Measurements from ENCODE around the gene KIF1A. TPM values are rescaled to one million over a fixed set of nuclear protein-coding genes. Genes with fewer than 3 reads are reported as not detected.
A peak's percentile ranks its signal among the peaks of the same experiment; 100 is the strongest.

Gene KIF1A
- total RNA-seq, 1 donor: not detected

- no peak overlapping the region for H3K4me3 ChIP-seq (ENCODE audit: insufficient read depth, low read length)
- no peak overlapping the region for H2AFZ ChIP-seq (ENCODE audit: low read length)
- no peak for TF ChIP-seq CTCF (IDR thresholded peaks at IDR 0.05; ENCODE audit: extremely low read depth, low read depth, low read length)
- no peaks in the 10 kb centered on the region for H3K36me3 ChIP-seq (ENCODE audit: insufficient read depth, low read length)
- no peaks in the 10 kb centered on the region for H3K79me2 ChIP-seq (ENCODE audit: insufficient read depth, low read length)
- no peaks in the 10 kb centered on the region for H4K20me1 ChIP-seq (ENCODE audit: insufficient read depth, low read length)
- peak; percentile 34 for DNase-seq (ENCODE audit: insufficient read length, low spot score, missing footprints)
- H3K4me2 ChIP-seq (ENCODE audit: insufficient read depth, low read length): no peak overlapping the region
- H3K27ac ChIP-seq (ENCODE audit: low read depth, low read length): no peak overlapping the region
- peaks cover 30% of the 10 kb centered on the region for H3K27me3 ChIP-seq (ENCODE audit: insufficient read depth, low read length)
- H3K4me1 ChIP-seq (ENCODE audit: insufficient read depth, low read length): no peaks in the 10 kb centered on the region
- H3K9me3 ChIP-seq (ENCODE audit: low read depth, low read length): no peaks in the 10 kb centered on the region
These were observed 45.4 kb upstream of the KIF1A start for GRCh38 chr2:240865391-240865790.

GRCh38 chr2:240864475-240864874 is 44.5 kb upstream of the KIF1A start:
- peak; percentile 6 for DNase-seq (ENCODE audit: insufficient read length, low spot score, missing footprints)
- H4K20me1 ChIP-seq (ENCODE audit: insufficient read depth, low read length): no peaks in the 10 kb centered on the region
- no peak overlapping the region for H3K4me3 ChIP-seq (ENCODE audit: insufficient read depth, low read length)
- no peak overlapping the region for H2AFZ ChIP-seq (ENCODE audit: low read length)
- no peaks in the 10 kb centered on the region for H3K79me2 ChIP-seq (ENCODE audit: insufficient read depth, low read length)
- TF ChIP-seq CTCF (IDR thresholded peaks at IDR 0.05; ENCODE audit: extremely low read depth, low read depth, low read length): no peak
- H3K36me3 ChIP-seq (ENCODE audit: insufficient read depth, low read length): no peaks in the 10 kb centered on the region
- no peaks in the 10 kb centered on the region for H3K9me3 ChIP-seq (ENCODE audit: low read depth, low read length)
- no peaks in the 10 kb centered on the region for H3K4me1 ChIP-seq (ENCODE audit: insufficient read depth, low read length)
- H3K27ac ChIP-seq (ENCODE audit: low read depth, low read length): no peak overlapping the region
- peaks cover 30% of the 10 kb centered on the region for H3K27me3 ChIP-seq (ENCODE audit: insufficient read depth, low read length)
- H3K4me2 ChIP-seq (ENCODE audit: insufficient read depth, low read length): no peak overlapping the region

- Histone ChIP-seq H3K27ac (ENCODE audit: low read depth, low read length) (no peak overlapping the region), H3K4me1 (ENCODE audit: insufficient read depth, low read length) (no peaks in the 10 kb centered on the region), H3K36me3 (ENCODE audit: insufficient read depth, low read length) (no peaks in the 10 kb centered on the region), H3K4me2 (ENCODE audit: insufficient read depth, low read length) (no peak overlapping the region), H3K79me2 (ENCODE audit: insufficient read depth, low read length) (no peaks in the 10 kb centered on the region), H3K9me3 (ENCODE audit: low read depth, low read length) (no peaks in the 10 kb centered on the region), H4K20me1 (ENCODE audit: insufficient read depth, low read length) (no peaks in the 10 kb centered on the region), H2AFZ (ENCODE audit: low read length) (no peak overlapping the region), H3K4me3 (ENCODE audit: insufficient read depth, low read length) (no peak overlapping the region), H3K27me3 (ENCODE audit: insufficient read depth, low read length) (peaks cover 30% of the 10 kb centered on the region)
- TF ChIP-seq CTCF (IDR thresholded peaks at IDR 0.05; ENCODE audit: extremely low read depth, low read depth, low read length): no peak
- DNase-seq (ENCODE audit: insufficient read length, low spot score, missing footprints): peak; percentile 65
These were observed 41.5 kb upstream of the KIF1A start for GRCh38 chr2:240861547-240861946.

- Histone ChIP-seq H3K36me3 (ENCODE audit: insufficient read depth, low read length) (no peaks in the 10 kb centered on the region), H3K79me2 (ENCODE audit: insufficient read depth, low read length) (no peaks in the 10 kb centered on the region), H3K4me3 (ENCODE audit: insufficient read depth, low read length) (no peak overlapping the region), H2AFZ (ENCODE audit: low read length) (no peak overlapping the region), H4K20me1 (ENCODE audit: insufficient read depth, low read length) (no peaks in the 10 kb centered on the region), H3K9me3 (ENCODE audit: low read depth, low read length) (no peaks in the 10 kb centered on the region), H3K27me3 (ENCODE audit: insufficient read depth, low read length) (peaks cover 18% of the 10 kb centered on the region), H3K4me2 (ENCODE audit: insufficient read depth, low read length) (no peak overlapping the region), H3K4me1 (ENCODE audit: insufficient read depth, low read length) (no peaks in the 10 kb centered on the region), H3K27ac (ENCODE audit: low read depth, low read length) (no peak overlapping the region)
- no peak for DNase-seq (ENCODE audit: insufficient read length, low spot score, missing footprints)
- TF ChIP-seq CTCF (IDR thresholded peaks at IDR 0.05; ENCODE audit: extremely low read depth, low read depth, low read length): no peak
These were observed 38.9 kb upstream of the KIF1A start for GRCh38 chr2:240858871-240859270.

Measured in osteoblast (primary cell).